HG02852 (cell line): ENCODE data around the gene NANS.

ENCODE experiments used
- ATAC-seq: cut with Tn5 transposase; IDR thresholded peaks from one replicate; pipeline ENCODE4 v1.9.1; 2021; ENCODE audit warnings: mild to moderate bottlenecking, moderate library complexity; ENCODE audit not compliant: unreplicated experiment

NANS gene

DNA sequence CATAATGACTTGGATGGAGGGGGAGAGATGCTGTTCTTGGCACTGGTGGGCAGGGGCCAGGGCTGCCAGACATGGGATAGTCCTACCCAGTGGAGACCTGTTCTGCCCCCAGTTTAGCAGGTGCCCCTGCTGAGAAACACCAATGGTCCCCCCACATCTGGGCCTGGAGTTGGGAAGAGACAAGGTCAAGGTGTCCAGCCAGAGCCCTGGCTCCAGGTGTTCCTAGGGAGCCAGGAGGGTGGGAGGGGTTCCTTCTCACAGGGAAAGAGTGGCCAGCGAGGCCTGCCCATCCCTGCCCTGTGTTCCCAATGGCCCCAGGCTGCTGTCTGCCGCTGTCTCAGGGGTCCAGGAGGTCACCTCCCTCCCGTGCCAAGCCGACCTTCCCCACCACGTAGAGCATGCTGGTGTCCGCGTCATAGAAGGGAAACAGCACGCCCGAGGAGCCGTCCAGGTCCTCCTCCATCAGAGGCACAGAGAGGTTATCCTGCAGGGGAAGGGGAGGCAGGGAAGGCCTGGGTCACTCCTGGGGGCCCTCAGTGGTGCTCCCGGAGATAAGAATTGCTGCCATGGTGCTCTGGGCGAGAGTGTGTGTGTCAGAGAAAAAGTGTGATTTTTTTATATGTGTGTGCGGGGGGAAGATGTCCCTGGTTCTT lies 74.2 kb downstream of the NANS start:
- no peak for ATAC-seq

DNA sequence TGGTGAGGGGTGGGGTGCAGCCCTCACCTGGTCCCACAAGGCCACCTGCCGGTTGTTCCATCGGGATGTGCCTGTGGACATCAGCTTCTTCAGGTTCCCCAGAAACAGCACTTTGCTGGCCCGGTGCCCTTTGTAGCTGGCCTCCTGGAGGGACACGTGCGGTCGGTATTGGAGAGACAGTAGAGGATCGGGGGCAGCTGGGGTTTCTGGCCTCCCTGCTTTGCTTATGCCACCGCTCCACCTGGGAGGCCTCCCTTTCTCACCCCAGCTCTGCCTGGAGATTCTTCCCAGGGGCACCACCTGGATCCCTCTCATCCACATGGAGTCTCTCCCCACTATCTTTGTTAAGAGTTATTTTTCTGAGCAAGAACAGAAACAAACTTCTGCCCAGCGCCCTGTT lies 75.6 kb downstream of the NANS start:
- no peak for ATAC-seq
